SH-SY5Y (cell line): ENCODE results near the gene PADI1.

Source experiments
- GATA2 ChIP-seq: IDR thresholded peaks from 2 replicates; pipeline ENCODE4 v1.6.1; 2011; ENCODE audit warnings: mild to moderate bottlenecking, low read depth, low read length
- GATA3 ChIP-seq: IDR thresholded peaks from 2 replicates; pipeline ENCODE4 v1.6.1; 2011; ENCODE audit warnings: low read depth, mild to moderate bottlenecking, low read length, moderate library complexity

- TF ChIP-seq GATA3: no peak
- TF ChIP-seq GATA2: no peak
Measured at GRCh38 chr1:17189632-17189990, 15.3 kb upstream of the PADI1 start.
